Esophagus squamous epithelium (tissue), 5 donors: ENCODE measurements around the gene VSX1. TPM values are rescaled to one million over a fixed set of nuclear protein-coding genes. Genes with fewer than 3 reads are reported as not detected.

Experiments
- DNase-seq: peaks from one replicate; lab custom pipeline; 2025; lab: John Stamatoyannopoulos, UW
- H3K27ac ChIP-seq, 4 donors: fragments of 200-600 bp; sonication (generic); one replicate each; pipeline ENCODE4 v1.5.1; 2016 to 2019; ENCODE audit warnings: mild to moderate bottlenecking in 1 of 4
- H3K27me3 ChIP-seq, 4 donors: fragments of 200-600 bp; sonication (generic); 1 replicate in 3 of 4; 2 replicates in 1 of 4; pipeline versions ENCODE4 v1.5.1 to v1.6.0; 2017 to 2021; ENCODE audit warnings: antibody characterized with exemption in 1 of 4
- H3K36me3 ChIP-seq, 3 donors: fragments of 200-600 bp; sonication (generic); one replicate each; pipeline ENCODE4 v1.5.1; 2016 to 2019
- H3K4me1 ChIP-seq, 3 donors: fragments of 200-600 bp; sonication (generic); one replicate each; pipeline ENCODE4 v1.5.1; 2017 to 2019
- H3K4me3 ChIP-seq, 4 donors: fragments of 200-600 bp; sonication (generic); 1 replicate in 3 of 4; 2 replicates in 1 of 4; pipeline ENCODE4 v1.5.1; 2016 to 2019; ENCODE audit warnings: mild to moderate bottlenecking in 2 of 4, moderate library complexity in 1 of 4
- H3K9me3 ChIP-seq, 3 donors: fragments of 200-600 bp; sonication (generic); one replicate each; pipeline ENCODE4 v1.5.1; 2016 to 2019
- POLR2A ChIP-seq, 4 donors: fragments of 450-650 bp; IDR thresholded peaks; one replicate each; pipeline ENCODE4 v1.6.1; 2017; ENCODE audit warnings: antibody characterized with exemption in 4 of 4, mild to moderate bottlenecking in 4 of 4, moderate library complexity in 3 of 4
- WGBS, 2 donors: methylation state at CpG; one replicate each; pipeline ENCODE4 v1.1.5; 2018; 5-methylcytosine and 5-hydroxymethylcytosine counted together
- intact Hi-C: fragments of 100-400 bp; cut with DNase I; formaldehyde crosslinking; loops from one replicate; pipeline ENCODE4 v1.15.0; 2022
- total RNA-seq, 4 donors: library from RNA; depleted of rRNA; stranded (reverse); fragments of >200 nt; gene quantifications; one replicate each; pipeline ENCODE4 v1.1.0, GENCODE V29; 2016
- TF ChIP-seq, protein P1 (sequence below), 6 experiments: fragments of 450-650 bp in 4 of 6; fragments of 200-600 bp in 2 of 6; sonication (generic) in 2 of 6; IDR thresholded peaks; one replicate each; pipeline ENCODE4 v1.5.1; 2016 to 2019; ENCODE audit warnings: antibody characterized with exemption in 6 of 6, mild to moderate bottlenecking in 4 of 6, moderate library complexity in 4 of 6
- donor health status: DM: yes; HTN: yes; CAD: no.

The VSX1 gene
- total RNA-seq, 4 donors from 2014 or later, result not detected

DNA sequence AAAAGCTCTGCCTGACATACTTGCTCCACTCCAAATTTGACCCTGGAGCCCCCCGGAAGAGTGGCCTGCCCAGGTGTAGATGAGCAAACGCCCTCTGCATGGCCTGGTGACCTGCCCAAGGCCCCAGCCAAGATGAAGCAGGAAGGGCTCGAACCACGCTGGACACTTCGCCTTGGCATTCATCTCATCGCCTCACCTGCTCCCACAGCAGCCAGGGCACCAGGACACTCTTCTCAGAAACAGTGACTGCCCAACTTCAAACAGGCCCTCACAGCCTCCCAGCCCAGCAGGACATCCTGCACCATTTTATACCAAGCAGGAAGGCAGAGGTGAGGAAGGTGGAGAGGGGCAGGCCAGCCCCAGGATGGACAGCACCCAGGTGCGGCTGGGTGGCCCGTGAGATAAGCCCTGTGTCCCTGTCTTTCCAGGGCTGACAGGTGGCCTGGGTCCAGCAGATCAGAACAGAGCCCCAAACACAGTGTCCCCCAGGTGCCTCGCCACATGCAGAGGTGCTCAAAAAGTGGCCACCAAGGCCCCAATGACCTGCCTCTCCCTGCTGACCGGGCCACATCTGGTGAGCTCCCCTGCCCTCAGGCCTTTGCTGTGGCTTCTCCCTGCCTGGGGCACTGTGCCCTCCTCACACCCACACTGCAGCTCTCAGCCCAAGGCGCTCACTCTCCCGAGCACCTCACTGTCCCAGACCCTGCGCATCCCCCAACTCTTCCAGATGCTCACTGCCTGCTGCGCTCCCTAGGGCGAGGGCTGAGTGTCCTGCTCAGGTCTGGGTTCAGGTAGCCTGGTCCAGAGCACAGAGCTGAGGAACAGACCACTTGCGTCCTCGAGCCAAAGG, 31.2 kb downstream of the VSX1 start:
- Histone ChIP-seq H3K4me1 (peaks cover 47 to 96% (median 71%) of the 10 kb centered on the region in 3 donors), H3K9me3 (no peaks in the 10 kb centered on the region), H3K27me3 (no peaks in the 10 kb centered on the region), H3K36me3 (peaks cover 0 to 24% (median 7%) of the 10 kb centered on the region in 3 donors), H3K4me3 (no peak overlapping the region), H3K27ac (peak overlapping the region in 3 of 4 donors; percentile 54 to 96 (median 74))
- WGBS, 2 donors, result 93 to 100% methylated on average over 3 to 10 of the region's 17 CpGs
- DNase-seq, result no peak
- intact Hi-C loops, result no loop called here
- no peak for TF ChIP-seq POLR2A (IDR thresholded peaks at IDR 0.05)
- TF ChIP-seq, protein P1, sequence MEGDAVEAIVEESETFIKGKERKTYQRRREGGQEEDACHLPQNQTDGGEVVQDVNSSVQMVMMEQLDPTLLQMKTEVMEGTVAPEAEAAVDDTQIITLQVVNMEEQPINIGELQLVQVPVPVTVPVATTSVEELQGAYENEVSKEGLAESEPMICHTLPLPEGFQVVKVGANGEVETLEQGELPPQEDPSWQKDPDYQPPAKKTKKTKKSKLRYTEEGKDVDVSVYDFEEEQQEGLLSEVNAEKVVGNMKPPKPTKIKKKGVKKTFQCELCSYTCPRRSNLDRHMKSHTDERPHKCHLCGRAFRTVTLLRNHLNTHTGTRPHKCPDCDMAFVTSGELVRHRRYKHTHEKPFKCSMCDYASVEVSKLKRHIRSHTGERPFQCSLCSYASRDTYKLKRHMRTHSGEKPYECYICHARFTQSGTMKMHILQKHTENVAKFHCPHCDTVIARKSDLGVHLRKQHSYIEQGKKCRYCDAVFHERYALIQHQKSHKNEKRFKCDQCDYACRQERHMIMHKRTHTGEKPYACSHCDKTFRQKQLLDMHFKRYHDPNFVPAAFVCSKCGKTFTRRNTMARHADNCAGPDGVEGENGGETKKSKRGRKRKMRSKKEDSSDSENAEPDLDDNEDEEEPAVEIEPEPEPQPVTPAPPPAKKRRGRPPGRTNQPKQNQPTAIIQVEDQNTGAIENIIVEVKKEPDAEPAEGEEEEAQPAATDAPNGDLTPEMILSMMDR (IDR thresholded peaks at IDR 0.05), result no peak

DNA sequence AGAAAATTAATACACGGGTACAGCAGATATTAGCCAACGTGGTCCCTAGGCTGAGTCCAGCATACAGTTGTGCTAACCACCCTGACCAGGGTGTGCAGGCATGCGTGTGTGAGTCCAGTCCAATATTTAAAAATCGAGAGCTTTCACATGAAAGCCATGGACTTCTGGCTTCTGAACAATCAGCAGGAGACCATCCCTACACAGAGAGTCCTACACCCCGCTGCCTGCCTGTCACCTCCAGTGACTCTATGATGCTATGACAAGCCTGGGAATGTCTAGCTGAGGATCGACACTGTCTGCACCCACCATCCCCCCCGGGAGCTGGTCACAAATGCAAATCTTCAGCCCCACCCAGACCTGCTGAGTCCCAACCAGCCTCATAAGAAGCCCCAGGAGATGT, 31.9 kb downstream of the VSX1 start:
- Histone ChIP-seq H3K27me3 (no peaks in the 10 kb centered on the region), H3K36me3 (peaks cover 0 to 31% (median 7%) of the 10 kb centered on the region in 3 donors), H3K4me3 (no peak overlapping the region), H3K9me3 (no peaks in the 10 kb centered on the region), H3K27ac (peak overlapping the region in 3 of 4 donors; percentile 54 to 96 (median 74)), H3K4me1 (peaks cover 47 to 96% (median 64%) of the 10 kb centered on the region in 3 donors)
- DNase-seq, result no peak
- 49 to 75% methylated on average over 4 to 5 of the region's 7 CpGs for WGBS, 2 donors
- intact Hi-C loops, result no loop called here
- TF ChIP-seq, protein P1 (IDR thresholded peaks at IDR 0.05), result no peak
- TF ChIP-seq POLR2A (IDR thresholded peaks at IDR 0.05), result no peak

DNA sequence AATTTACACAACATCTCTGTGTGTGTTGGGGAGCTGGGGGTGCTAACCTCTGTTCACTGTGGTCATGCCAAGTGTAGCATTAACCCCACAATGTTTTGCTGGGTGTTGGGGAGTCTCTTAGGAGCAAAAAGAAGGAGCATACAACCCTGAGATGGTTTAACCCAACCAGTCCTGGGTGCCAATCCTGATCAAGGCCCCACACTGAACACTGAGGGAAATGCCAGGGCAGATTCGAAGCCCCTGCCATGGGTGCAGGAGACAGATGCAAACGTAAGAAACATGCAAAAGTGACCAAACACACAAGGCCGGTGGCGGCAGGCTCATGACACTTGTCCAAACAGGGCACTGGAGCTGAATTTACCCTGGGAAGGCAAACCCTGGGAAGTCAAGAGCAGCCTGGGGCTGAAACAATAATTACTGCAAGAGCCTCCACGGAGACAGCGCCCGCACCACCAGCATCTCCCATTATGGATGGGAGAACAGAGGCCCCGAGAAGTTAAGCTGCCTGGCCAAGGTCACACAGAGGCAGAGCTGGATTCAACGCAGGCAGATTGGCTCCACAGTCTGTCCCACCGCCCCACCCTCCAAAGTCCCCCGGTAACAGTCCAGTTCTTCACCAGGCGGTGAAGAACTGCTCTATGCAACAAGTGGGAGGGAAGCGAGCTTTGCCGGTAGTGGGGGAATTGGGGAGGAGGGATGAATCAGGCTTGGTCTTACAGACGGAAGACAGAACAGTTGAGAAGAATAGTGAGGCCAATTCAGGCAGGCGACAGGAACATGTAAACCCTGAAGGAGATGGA, 32.5 kb downstream of the VSX1 start:
- no peak for DNase-seq
- H3K4me1 ChIP-seq, result peaks cover 47 to 96% (median 59%) of the 10 kb centered on the region in 3 donors
- TF ChIP-seq POLR2A (IDR thresholded peaks at IDR 0.05), result no peak
- TF ChIP-seq, protein P1 (IDR thresholded peaks at IDR 0.05), result no peak
- intact Hi-C loops, result no loop called here
- H3K9me3 ChIP-seq, result no peaks in the 10 kb centered on the region
- H3K27me3 ChIP-seq, result no peaks in the 10 kb centered on the region
- H3K27ac ChIP-seq, result peak overlapping the region in 3 of 4 donors; percentile 54 to 96 (median 74)
- H3K4me3 ChIP-seq, result peak overlapping the region in 1 of 4 donors; percentile 31
- 78 to 83% methylated on average over 10 to 13 of the region's 16 CpGs for WGBS, 2 donors
- peaks cover 0 to 32% (median 7%) of the 10 kb centered on the region in 3 donors for H3K36me3 ChIP-seq

DNA sequence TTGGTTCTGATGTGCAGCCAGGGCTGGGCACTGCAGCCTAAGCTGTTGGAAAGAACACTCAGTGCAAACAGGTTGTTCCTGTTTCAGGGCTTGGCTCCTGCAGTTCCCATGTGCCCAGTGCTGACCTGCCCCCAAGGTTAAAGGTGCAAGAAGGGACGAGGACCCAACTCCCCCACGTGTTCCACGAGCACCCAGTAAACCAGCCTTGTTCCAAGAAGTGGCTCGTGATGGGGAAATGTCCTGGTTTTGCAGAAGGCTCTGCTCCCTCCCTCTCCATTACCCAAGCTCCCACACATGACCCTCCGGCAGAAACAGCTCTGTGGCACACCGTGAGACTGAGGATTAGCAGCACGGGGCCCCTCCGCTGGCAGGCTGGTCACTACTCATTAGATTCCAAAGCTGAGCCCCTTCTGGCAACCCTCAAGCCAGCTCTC, 33.4 kb downstream of the VSX1 start:
- no peak for DNase-seq
- H3K36me3 ChIP-seq, result peaks cover 0 to 32% (median 7%) of the 10 kb centered on the region in 3 donors
- intact Hi-C loops, result no loop called here
- no peak for TF ChIP-seq POLR2A (IDR thresholded peaks at IDR 0.05)
- TF ChIP-seq, protein P1 (IDR thresholded peaks at IDR 0.05), result no peak
- H3K27me3 ChIP-seq, result no peaks in the 10 kb centered on the region
- no peaks in the 10 kb centered on the region for H3K9me3 ChIP-seq
- H3K4me3 ChIP-seq, result no peak overlapping the region
- H3K4me1 ChIP-seq, result peaks cover 41 to 96% (median 56%) of the 10 kb centered on the region in 3 donors
- 58% methylated on average over 3 to 4 of the region's 8 CpGs for WGBS, 2 donors
- H3K27ac ChIP-seq, result peak overlapping the region in 2 of 4 donors; percentile 74 to 96
